ENCODE measurements around the gene COL9A3. TPM values are rescaled to one million over a fixed set of nuclear protein-coding genes. Genes with fewer than 3 reads are reported as not detected.

Gene COL9A3
- total RNA-seq, 1 experiment from 2014 or later = 0.08 TPM

GRCh38 chr20:62822239-62822787 is 5.5 kb downstream of the COL9A3 start:
- no peak for DNase-seq (ENCODE audit: low read depth)

GRCh38 chr20:62822788-62823651 is 6.2 kb downstream of the COL9A3 start:
- DNase-seq (ENCODE audit: low read depth) = peak; percentile 63

- no peak for DNase-seq (ENCODE audit: low read depth)
Observed at GRCh38 chr20:62823688-62824475, 7.0 kb downstream of the COL9A3 start.

GRCh38 chr20:62824476-62825332 is 7.9 kb downstream of the COL9A3 start:
- DNase-seq (ENCODE audit: low read depth) = no peak

GRCh38 chr20:62825333-62825985 is 8.6 kb downstream of the COL9A3 start:
- DNase-seq (ENCODE audit: low read depth) = no peak

GRCh38 chr20:62825986-62826645 is 9.3 kb downstream of the COL9A3 start:
- DNase-seq (ENCODE audit: low read depth) = no peak

- DNase-seq (ENCODE audit: low read depth) = no peak
Observed at GRCh38 chr20:62826646-62827310, 9.9 kb downstream of the COL9A3 start.

GRCh38 chr20:62827311-62828038 is 10.6 kb downstream of the COL9A3 start:
- DNase-seq (ENCODE audit: low read depth) = no peak

- no peak for DNase-seq (ENCODE audit: low read depth)
Observed at GRCh38 chr20:62828051-62828450, 11.2 kb downstream of the COL9A3 start.

- no peak for DNase-seq (ENCODE audit: low read depth)
Observed at GRCh38 chr20:62828511-62829230, 11.8 kb downstream of the COL9A3 start.

- DNase-seq (ENCODE audit: low read depth) = no peak
Observed at GRCh38 chr20:62829231-62830230, 12.7 kb downstream of the COL9A3 start.

- no peak for DNase-seq (ENCODE audit: low read depth)
Observed at GRCh38 chr20:62830251-62830650, 13.4 kb downstream of the COL9A3 start.

- no peak for DNase-seq (ENCODE audit: low read depth)
Observed at GRCh38 chr20:62830821-62831220, 14.0 kb downstream of the COL9A3 start.

GRCh38 chr20:62831361-62831788 is 14.5 kb downstream of the COL9A3 start:
- DNase-seq (ENCODE audit: low read depth) = no peak

- DNase-seq (ENCODE audit: low read depth) = no peak
Observed at GRCh38 chr20:62831854-62832211, 15.0 kb downstream of the COL9A3 start.

GRCh38 chr20:62832212-62832922 is 15.5 kb downstream of the COL9A3 start:
- no peak for DNase-seq (ENCODE audit: low read depth)
